NB4 (cell line): ENCODE data around the gene TUBGCP3.
"Not testable (repeated sequence)": the region's sequence is repeated elsewhere in the genome, so short reads cannot be mapped to it uniquely, and the experiment has no call there.

ENCODE experiments used
- DNase-seq: peaks from one replicate; pipeline ENCODE4 v3.0.0; 2010; ENCODE audit warnings: low read depth
- H3K4me3 ChIP-seq: one replicate; pipeline ENCODE4 v1.5.1; 2011; ENCODE audit warnings: mild to moderate bottlenecking, low read depth, low read length, moderate library complexity
- MYC ChIP-seq: IDR thresholded peaks from 2 replicates; pipeline ENCODE4 v1.6.1; 2011; ENCODE audit warnings: low read depth, low read length
- POLR2A ChIP-seq: IDR thresholded peaks from 2 replicates; pipeline ENCODE4 v1.6.1; 2011; ENCODE audit warnings: mild to moderate bottlenecking; ENCODE audit not compliant: insufficient read length; ENCODE audit errors: extremely low read depth
- TF ChIP-seq, protein P1 (sequence below): IDR thresholded peaks from 2 replicates; pipeline ENCODE4 v1.6.1; 2011; ENCODE audit warnings: low read depth, low read length
- TF ChIP-seq, protein P2 (sequence below): IDR thresholded peaks from one replicate; pipeline ENCODE4 v1.5.1; 2012; ENCODE audit warnings: low read depth, low read length

The TUBGCP3 gene

DNA sequence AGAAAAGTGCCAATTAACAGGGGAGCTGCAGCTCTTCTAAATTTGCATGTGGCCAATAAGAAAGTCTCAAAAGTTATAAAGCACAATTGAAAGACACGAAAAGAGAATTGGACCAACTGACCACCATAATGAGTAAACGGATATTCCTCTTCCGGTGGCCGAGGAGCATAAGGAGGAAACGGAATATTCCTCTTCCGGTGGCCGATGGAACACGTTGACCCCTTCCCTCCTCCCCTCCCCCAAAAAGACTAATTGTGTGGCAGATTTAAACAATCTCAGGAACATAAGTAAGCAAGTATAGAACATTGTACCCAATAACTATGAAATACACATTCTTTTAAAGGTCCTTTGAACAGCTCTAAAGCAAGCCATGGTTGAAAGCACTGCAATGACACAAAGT lies 41.2 kb upstream of the TUBGCP3 start:
- TF ChIP-seq POLR2A (no peak), MYC (no peak)
- TF ChIP-seq, protein P1, sequence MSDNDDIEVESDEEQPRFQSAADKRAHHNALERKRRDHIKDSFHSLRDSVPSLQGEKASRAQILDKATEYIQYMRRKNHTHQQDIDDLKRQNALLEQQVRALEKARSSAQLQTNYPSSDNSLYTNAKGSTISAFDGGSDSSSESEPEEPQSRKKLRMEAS, result no peak
- TF ChIP-seq, protein P2, sequence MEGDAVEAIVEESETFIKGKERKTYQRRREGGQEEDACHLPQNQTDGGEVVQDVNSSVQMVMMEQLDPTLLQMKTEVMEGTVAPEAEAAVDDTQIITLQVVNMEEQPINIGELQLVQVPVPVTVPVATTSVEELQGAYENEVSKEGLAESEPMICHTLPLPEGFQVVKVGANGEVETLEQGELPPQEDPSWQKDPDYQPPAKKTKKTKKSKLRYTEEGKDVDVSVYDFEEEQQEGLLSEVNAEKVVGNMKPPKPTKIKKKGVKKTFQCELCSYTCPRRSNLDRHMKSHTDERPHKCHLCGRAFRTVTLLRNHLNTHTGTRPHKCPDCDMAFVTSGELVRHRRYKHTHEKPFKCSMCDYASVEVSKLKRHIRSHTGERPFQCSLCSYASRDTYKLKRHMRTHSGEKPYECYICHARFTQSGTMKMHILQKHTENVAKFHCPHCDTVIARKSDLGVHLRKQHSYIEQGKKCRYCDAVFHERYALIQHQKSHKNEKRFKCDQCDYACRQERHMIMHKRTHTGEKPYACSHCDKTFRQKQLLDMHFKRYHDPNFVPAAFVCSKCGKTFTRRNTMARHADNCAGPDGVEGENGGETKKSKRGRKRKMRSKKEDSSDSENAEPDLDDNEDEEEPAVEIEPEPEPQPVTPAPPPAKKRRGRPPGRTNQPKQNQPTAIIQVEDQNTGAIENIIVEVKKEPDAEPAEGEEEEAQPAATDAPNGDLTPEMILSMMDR, result no peak
- DNase-seq, result no peak
- no peak overlapping the region for H3K4me3 ChIP-seq

DNA sequence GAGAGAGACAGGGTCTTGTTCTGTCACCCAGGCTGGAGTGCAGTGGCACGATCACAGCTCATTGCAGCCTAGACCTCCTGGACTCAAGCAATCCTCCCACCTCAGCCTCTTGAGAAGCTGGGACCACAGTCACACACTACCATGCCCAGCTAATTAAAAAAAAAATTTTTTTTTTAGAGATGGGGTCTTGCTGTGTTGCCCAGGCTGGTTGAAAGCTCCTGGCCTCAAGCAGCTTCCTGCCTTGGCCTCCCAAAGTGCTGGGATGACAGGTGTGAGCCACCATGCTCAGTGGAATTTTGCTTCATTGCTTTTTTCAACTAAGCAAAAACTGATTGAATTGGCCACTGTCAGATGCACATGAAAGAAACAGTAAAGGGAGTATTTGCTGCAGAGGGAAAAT lies 39.7 kb upstream of the TUBGCP3 start:
- H3K4me3 ChIP-seq, DNase-seq: not testable (repeated sequence)

DNA sequence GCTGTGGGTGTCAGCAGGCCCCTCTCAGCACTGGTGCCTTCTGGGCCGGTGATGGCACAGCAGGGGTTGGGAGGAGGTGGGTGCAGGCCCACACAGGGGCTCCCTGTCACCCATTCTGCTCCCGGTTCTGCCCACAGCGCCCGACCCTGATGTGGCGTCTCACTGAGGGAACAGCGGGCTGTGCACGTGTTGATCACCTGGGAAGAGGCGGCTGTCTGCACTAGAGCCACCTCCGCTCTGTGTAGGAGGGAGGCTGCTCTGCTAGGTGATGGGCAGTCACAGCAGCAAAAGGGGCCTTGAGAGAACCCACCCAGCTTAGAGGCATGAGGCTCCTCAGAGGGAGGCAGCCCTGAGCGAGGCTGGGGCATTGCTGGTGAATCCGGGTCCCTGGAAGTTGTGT lies 39.2 kb upstream of the TUBGCP3 start:
- H3K4me3 ChIP-seq, result no peak overlapping the region
- no peak for DNase-seq
- TF ChIP-seq POLR2A (no peak), MYC (no peak)
- TF ChIP-seq, protein P1, result no peak
- TF ChIP-seq, protein P2, result no peak

DNA sequence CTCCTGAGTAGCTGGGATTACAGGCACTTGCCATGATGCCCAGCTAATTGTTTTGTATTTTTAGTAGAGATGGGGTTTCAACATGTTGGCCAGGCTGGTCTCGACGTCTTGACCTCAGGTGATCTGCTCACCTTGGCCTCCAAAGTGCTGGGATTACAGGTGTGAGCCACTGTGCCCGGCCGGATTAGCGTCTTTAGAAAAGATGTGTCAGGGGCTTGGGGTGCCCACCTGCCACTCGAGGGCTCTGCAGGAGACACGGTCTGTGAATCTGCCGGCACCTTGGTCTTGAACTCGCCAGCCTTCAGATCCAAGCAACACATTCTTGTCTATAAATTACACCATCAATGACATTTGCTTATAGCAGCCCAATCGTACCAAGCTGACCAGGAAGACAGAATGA lies 38.8 kb upstream of the TUBGCP3 start:
- H3K4me3 ChIP-seq, result no peak overlapping the region
- no peak for DNase-seq
- TF ChIP-seq, protein P1, result no peak

DNA sequence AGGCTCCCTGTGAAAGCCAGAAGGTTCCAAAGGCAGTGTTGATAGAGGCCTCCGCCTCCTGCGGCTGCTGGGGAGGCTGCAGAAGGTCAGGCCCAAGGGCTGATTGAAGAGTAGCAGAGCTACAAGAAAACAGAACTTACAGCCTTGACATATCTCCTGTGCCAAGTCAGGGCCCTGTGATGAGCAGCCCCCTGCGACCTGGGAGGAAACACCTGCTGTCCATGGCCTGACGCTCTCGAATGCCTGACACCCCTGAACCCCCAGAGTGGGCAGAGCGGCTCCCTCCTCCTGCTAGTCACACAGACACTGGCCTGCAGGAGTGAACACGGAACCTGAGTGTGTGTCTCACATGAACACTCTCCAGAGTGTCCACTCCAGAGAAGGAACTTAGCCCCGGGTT lies 38.2 kb upstream of the TUBGCP3 start:
- no peak for DNase-seq
- no peak overlapping the region for H3K4me3 ChIP-seq
- TF ChIP-seq, protein P1, result no peak

DNA sequence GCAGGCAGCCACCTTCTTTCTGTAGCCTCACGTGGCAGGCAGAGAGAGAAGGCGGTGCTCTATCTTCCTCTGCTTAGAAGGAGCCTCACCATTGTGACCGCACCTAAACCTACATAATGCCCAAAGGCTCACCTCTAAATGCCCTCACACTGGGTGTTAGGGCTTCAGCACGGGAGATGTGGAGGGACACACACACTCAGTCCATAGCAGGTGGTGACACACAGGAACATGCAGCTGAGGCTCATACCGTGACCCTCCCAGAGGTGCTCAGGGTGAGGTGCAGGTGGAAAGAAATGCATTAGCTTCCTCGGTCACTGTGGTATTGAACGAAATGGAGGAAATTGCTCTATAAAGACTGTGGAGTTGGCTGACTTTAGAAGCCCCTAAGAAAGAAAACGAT lies 37.7 kb upstream of the TUBGCP3 start:
- no peak overlapping the region for H3K4me3 ChIP-seq
- DNase-seq, result no peak
- TF ChIP-seq, protein P1, result no peak
- TF ChIP-seq, protein P2, result no peak
- no peak for TF ChIP-seq MYC

DNA sequence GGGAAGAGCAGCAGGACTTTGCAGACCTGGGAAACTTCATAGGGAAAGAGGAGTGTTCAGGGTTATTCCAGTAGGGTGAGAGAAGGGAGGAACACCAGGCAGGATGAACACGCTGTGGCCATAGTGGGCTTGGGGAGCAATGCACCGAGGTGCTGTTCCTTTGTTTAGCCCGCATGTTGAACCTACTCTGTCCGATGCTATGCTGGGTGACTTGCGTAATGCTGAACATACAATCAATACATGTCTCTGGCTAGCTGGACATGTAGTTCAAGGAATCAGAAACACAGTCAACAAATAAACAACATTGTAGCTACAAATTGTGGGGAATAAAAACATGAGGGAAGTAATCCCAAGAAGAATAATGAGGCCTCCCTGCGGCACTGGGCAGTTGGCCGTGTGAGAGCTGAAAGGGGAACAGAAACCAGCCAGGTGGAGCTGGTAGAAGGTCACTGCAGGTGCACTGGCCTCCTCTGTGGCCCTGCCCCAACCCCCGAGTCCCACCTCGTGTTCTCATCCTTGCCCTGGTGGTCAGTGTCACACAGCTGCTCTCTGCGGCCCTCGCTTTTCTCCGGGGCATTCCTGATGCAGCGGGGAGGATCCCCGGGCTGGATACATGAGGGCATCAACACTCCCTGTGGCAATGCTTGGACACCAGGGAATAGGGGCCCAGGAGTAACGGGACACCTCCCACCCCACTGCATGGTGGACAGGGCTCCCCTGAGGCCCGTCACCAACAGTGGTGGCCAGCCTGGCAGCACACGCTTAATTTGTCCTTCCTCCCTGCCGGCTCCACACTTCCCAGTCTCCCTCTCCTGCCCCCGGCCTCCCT lies 36.9 kb upstream of the TUBGCP3 start:
- DNase-seq, result no peak
- no peak overlapping the region for H3K4me3 ChIP-seq
- TF ChIP-seq MYC (no peak), POLR2A (no peak)
- TF ChIP-seq, protein P2, result no peak
- TF ChIP-seq, protein P1, result no peak
